NB4 (cell line): ENCODE data around the gene TNFRSF8.

Experiments
- CTCF ChIP-seq: IDR thresholded peaks from one replicate; pipeline ENCODE4 v1.5.1; 2012; ENCODE audit warnings: low read depth, low read length
- MAX ChIP-seq: IDR thresholded peaks from 2 replicates; pipeline ENCODE4 v1.6.1; 2011; ENCODE audit warnings: low read depth, low read length
- POLR2A ChIP-seq: IDR thresholded peaks from 2 replicates; pipeline ENCODE4 v1.6.1; 2011; ENCODE audit warnings: mild to moderate bottlenecking; ENCODE audit not compliant: insufficient read length; ENCODE audit errors: extremely low read depth

- TF ChIP-seq CTCF, result no peak
- no peak for TF ChIP-seq POLR2A
- no peak for TF ChIP-seq MAX
Observed at GRCh38 chr1:12072741-12073140, 9.6 kb downstream of the TNFRSF8 start.
